Measurements from ENCODE around the gene DYDC2.
A peak's percentile ranks its signal among the peaks of the same experiment; 100 is the strongest.

The DYDC2 gene

DNA sequence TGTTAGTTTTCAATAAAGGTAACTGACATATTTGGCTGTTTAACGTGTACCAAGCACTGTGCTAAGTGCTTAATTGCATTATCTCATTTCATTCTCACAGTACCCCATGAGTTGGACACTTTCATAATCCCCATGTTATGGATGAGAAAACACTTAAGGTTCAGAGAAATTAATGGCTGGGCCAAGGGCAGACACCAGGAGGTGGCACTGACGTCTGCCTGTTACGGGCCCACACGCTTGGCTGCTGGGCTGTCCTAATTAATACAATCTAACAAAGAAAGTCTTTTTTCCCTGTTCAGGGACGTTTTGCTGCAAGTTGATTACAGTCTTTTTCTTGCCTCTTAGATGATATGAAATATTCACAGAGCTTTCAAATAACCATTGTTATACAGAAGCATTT lies 16.1 kb downstream of the DYDC2 start:
- DNase-seq (ENCODE audit: low spot score), result no peak

DNA sequence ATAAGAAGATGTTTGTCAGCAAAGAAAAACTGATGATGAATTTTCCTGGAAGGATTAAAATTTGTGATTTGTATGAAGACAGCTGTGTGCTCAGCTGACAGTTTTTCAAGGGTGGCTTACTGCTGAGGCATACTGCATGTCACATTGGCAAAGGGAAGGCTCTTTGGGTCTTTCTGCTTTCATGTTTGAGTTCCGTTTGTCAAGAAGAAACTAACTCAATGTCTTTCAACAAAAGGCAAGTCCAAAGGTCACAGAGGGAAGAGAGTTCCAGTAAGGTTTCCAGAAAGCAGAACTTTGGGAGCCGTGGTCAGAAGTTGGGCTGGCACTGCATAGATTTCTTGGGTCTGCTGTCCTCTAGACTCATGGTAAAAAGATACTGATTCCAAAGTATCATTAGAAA lies 16.9 kb downstream of the DYDC2 start:
- no peak for DNase-seq (ENCODE audit: low spot score)

GRCh38 chr10:80379701-80380100 lies 23.1 kb downstream of the DYDC2 start:
- DNase-seq (ENCODE audit: low spot score), result no peak

- no peak for DNase-seq (ENCODE audit: low spot score)
Observed at GRCh38 chr10:80380185-80380584, 23.6 kb downstream of the DYDC2 start.

GRCh38 chr10:80382989-80383388 lies 26.4 kb downstream of the DYDC2 start:
- DNase-seq (ENCODE audit: low spot score), result peak; percentile 64

DNA sequence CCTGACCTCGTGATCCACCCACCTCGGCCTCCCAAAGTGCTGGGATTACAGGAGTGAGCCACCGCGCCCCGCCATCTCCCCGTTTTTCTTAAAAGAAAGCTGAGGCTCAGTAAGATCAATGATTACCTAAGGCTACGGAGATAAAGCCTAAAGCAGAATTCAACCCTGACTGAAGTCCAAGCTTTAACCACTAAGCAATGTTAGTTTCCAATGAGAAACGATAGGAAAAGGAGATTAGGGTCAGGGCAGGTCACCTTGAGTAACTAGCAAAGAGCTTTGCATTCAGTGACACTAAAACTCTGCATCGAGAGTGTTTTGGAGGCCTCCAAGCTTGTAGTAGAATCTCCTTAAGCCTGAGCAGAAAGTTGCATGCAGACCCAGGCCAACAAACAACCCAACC lies 34.2 kb downstream of the DYDC2 start:
- no peak for DNase-seq (ENCODE audit: low spot score)

GRCh38 chr10:80392250-80392649 lies 35.7 kb downstream of the DYDC2 start:
- no peak for DNase-seq (ENCODE audit: low spot score)

- no peak for DNase-seq (ENCODE audit: low spot score)
Observed at GRCh38 chr10:80394358-80394916, 37.9 kb downstream of the DYDC2 start.

DNA sequence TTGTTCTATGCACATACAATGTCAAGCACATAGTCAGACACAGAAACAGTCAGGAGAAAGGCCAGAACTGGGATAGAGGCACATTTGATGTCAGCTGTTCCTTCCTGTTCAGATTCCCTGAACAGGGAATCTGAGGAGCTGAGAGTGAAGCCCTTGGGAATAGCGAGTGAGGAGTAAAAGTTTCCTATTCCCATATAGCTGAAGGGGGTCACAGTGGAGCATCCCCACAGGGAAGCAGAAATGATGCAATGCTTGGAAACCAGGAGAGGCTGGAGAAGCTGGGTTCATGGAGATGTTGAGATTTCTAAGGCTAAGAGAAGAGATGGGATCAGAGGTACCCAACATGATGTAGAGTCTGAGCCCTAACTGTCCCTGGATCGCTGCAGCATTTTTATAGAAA lies 40.4 kb downstream of the DYDC2 start:
- DNase-seq (ENCODE audit: low spot score), result no peak

DNA sequence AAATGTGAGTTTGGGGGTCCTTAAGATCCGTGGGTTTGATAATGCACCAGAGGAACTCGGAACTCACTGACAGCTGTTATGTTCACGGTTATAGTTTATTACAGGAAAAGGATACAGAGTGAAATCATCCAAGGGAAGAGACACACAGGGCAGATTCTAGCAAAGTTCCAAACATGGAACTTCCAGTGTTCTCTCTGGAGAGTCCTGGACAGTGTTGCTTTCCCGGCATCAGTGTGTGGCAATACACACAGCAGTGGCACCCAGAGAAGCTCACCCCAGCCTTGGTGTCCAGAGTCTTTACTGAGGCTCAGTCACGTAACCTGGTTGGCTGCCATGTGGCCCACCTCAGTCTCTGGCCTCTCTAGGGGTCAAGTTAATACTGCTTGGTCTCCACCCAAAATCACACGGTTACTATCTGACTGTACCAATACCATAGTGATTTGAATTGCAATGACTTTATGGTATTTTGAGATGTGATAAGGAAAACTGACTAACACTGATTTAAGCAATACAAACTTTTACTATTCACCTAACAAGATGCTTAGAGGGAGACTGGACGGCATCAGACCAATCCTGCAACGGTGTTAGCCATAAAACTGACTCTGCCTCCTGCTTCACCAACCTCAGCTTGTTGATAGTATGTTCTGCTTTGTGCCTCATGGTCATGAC lies 43.7 kb downstream of the DYDC2 start:
- no peak for DNase-seq (ENCODE audit: low spot score)

DNA sequence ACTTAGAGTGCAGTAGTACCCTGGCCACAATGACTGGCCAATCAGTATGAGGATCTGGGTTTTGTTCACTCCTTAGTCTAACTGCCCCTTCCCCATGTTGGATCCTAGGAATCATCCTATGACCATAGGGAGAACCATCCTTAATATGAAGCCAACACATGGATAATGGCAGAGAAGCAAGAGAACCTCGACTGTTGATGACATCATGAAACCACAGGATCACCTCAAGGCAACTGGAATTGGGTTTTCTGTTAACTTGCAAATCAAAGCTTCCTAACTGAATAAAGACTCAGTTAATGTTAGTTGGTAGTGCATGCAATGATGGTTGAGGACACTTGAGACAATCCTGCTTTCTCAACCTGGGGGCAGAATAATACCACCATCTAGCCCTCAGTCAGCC lies 48.5 kb downstream of the DYDC2 start:
- DNase-seq (ENCODE audit: low spot score), result no peak

DNA sequence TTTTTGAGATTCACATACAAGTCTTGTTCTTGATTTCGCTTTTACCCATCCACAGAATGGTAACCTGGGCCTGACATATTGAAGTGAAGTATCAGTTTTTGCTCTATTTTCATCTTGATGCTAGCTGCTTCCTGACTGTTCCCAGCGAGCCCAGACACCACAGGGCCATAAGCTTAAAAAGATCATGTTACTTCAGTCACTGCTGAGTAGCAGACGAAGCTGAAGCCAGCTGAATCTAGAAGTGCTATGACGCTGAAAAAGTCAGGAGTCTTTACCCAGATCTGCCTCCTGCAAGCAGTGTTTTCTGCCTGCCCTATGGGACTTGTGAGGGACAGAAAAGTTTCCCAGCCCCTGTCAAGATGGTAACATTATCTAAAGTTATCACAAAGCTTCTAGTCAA lies 49.0 kb downstream of the DYDC2 start:
- no peak for DNase-seq (ENCODE audit: low spot score)

DNA sequence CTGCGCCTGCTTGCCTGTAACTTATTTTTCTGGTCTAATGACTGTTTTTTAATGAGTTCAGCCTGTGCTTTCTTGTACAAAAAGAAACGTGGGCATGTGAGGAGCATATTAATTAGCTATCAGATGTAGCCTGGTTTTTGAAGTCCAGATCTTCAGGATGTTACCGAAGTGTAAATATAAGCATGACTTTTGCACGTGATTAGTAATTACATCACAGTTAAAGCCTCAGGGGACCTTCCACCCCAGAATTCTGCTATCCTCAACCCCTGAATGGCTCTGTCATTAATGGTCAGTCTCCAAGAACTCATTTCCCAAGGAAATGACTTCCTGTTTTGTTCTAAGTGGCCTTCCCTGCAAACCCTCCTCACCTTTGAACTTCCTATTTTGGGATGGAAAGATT lies 49.6 kb downstream of the DYDC2 start:
- no peak for DNase-seq (ENCODE audit: low spot score)

DNA sequence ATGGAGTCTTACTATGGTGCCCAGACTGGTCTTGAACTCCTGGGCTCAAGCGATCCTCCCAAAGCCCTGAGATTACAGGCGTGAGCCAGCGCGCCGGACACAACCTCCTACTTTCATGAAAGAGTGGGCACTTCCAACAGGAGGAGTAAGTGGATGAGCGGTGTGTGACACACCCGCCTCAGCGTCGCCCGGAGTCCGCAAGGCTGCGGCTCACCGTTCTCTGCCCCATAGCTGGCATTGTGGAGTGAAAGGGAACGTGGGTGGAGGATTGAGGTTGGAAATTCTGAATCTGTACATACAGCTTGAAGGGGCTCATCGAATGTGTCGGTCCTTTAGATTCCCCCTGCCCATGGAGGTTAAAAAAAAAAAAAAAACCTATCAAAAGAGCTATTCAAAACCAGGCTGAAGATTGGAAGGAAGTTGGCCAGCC lies 51.2 kb downstream of the DYDC2 start:
- DNase-seq (ENCODE audit: low spot score), result no peak

- DNase-seq (ENCODE audit: low spot score), result peak; percentile 76
Observed at GRCh38 chr10:80408242-80409101, 51.9 kb downstream of the DYDC2 start, which contains the start of gene PRXL2A. Gene PRXL2A, plus strand, starts transcription at chr10:80408551. Its CDS starts 11,917 bp downstream, at chr10:80420468.

DNA sequence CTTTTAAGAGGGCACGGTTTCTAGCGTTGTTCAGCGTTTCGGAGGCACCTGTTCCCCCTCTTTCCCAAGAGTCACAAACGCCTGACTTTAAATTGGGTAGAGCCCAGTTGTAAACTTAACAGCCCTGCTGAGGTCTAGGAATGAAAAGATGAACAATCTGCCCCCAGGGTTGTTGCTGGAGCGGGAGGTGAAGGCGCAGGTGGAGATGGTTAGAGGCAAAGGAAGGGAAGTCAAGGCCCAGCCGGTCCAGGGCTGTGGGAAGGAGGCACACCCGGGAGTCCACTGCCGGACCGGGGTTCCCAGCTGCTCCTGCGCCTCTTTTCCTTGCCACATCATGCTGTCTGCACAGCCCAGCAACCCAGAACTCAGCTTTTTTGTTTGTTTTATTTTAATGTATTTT lies 52.5 kb downstream of the DYDC2 start:
- DNase-seq (ENCODE audit: low spot score), result no peak

- no peak for DNase-seq (ENCODE audit: low spot score)
Observed at GRCh38 chr10:80410122-80410521, 53.5 kb downstream of the DYDC2 start.

DNA sequence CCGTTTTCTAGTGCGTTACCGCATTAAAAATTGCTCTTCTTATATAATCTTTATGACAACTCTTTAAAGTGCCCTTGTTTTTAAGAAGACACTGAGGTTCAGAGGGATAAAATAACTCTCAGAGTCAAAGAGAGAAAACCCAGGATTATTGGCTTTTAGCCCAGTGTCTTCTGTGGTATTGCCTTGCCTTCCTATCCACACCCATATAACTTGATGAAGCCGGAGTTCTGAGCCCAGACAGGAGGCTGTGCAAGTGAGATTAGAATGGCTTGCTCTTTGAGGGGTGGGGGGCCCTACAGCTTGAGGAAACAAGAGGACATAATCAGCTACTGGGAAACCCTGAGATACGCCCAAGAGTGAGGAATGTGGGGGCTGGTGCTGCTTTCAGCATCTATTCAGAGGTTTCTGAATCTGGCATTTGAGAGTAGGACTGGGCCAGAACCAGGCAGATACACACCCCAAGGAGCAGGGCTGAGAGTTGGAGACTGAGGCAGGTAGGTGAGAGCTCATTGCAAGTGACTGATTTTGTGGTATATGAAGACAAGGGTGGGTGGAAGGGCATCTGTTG lies 54.1 kb downstream of the DYDC2 start:
- DNase-seq (ENCODE audit: low spot score), result no peak

DNA sequence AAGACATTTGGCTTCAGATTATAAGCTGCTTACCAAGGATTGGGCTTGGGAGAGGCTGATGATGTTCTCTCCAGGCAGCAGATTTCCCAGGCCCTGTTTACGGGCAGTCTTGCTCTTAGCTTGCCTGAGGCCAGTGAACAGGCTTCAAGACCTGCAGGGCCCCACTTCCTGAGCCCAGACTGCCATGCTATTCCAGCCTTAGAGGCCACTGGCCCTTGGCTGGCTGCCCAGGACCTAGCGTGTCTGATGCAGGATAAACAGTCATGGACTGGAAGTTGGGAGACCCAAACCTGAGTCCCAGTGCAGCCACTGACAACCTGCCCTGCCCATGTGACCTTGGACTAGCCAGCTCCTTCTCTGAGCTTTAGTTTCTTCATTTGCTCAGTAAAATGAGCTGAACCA lies 54.7 kb downstream of the DYDC2 start:
- DNase-seq (ENCODE audit: low spot score), result no peak

DNA sequence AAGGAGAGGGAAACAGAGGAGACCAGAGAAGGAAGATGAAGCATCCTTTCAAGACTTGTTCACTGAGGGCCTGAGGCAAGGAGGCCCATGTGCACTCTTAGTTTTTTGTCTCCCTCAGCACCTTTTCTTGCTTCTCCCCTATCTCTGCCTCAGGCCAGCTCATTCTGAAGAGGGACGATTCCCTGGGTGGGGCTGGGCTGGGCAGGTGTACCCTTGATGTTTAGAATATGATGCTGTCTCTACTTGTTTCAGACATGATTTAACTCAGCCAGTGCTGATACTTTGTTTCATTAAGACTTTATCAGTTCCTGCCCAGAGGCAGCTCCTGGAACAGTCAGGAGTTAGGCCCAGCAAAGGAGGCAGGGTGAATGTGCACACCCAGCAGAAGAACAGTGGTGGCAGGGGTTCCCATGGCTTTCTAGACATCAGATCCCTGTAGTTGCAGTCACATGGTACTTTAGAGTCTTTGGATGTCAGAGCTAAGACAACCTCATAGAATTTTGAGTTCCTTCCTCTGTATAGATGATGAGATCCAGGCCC lies 55.2 kb downstream of the DYDC2 start:
- no peak for DNase-seq (ENCODE audit: low spot score)

- DNase-seq (ENCODE audit: low spot score), result no peak
Observed at GRCh38 chr10:80412486-80412885, 55.9 kb downstream of the DYDC2 start.

DNA sequence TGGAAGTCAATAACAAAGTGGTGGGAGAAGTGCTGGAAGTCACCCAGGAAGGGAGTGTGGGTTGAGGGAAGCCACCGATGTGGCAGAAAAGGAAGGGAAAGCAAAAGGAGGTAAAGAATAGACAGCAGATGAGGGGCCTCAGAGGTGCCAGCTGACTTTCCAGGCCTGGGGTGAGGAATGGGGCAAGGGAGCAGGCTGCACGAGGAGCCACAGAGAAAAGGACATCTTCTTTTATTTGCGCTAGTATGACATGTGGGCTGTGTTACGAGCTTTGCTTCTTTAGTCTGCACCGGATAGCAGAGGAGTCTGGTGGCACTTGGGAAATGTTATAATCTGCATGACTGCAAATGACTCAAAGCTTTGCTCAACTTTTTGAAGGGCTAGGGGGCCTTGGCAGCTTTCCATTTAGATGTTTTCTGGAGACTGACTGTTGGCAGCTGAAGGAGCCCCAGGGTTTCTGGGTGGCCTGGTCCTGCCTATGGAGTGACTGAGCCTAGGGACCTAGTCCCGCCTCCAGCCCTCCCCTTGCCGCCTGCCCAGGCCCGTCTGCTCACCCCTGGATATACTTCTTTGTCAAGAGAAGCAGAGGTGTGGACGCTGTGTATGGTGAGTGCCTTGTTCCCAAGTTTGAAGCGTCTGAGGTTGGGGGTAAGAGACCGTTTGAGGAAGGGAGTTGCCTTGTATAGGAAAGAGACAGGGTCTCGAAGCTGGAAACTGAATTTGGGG lies 56.9 kb downstream of the DYDC2 start:
- DNase-seq (ENCODE audit: low spot score), result no peak
